Measurements from ENCODE around the gene PDE4B.

GRCh38 chr1:65995928-65996327 lies 203.2 kb downstream of the PDE4B start:
- TF ChIP-seq CTCF (IDR thresholded peaks at IDR 0.05) = no peak
- TF ChIP-seq POLR2A (IDR thresholded peaks at IDR 0.05) = no peak
